H1 (cell line): ENCODE results near the gene MRI1. TPM values are rescaled to one million over a fixed set of nuclear protein-coding genes. Genes with fewer than 3 reads are reported as not detected.

ENCODE experiments used
- CTCF ChIA-PET: fragments of 300-600 bp; sonication (Branson Sonifier 250); formaldehyde crosslinking; loops from one replicate; lab custom pipeline; 2021; ENCODE audit not compliant: partially characterized antibody; lab: Charles Lee
- POLR2A ChIA-PET: fragments of 300-600 bp; sonication (Branson Sonifier 250); formaldehyde crosslinking; loops from one replicate; lab custom pipeline; 2021; ENCODE audit warnings: inconsistent platforms; ENCODE audit not compliant: partially characterized antibody; lab: Charles Lee
- DNase-seq, 2 experiments: peaks; one replicate each; pipeline versions ENCODE4 v3.0.0 to v3.0.0-alpha.2; 2010 to 2022; ENCODE audit warnings: low spot score in 2 of 2, low read depth in 1 of 2, mixed read lengths in 1 of 2
- FAIRE-seq: peaks from 2 replicates; lab custom pipeline; 2011; peaks lifted over from hg19 to GRCh38; lab: Jason Lieb, UNC
- H2AFZ ChIP-seq: 2 replicates; pipeline ENCODE4 v1.8.1; 2012; ENCODE audit warnings: low read length, inconsistent platforms
- H2AK5ac ChIP-seq: 2 replicates; pipeline ENCODE4 v1.6.1; 2013; ENCODE audit warnings: low read depth, low read length
- H2BK120ac ChIP-seq: replicated peaks from 2 replicates; pipeline ENCODE3; 2013; ENCODE audit warnings: low read depth, low read length, inconsistent platforms
- H2BK12ac ChIP-seq: 2 replicates; pipeline ENCODE4 v1.6.1; 2013; ENCODE audit warnings: low read depth, low read length
- H2BK15ac ChIP-seq: 2 replicates; pipeline ENCODE4 v1.6.1; 2013; ENCODE audit warnings: low read length
- H2BK20ac ChIP-seq: 2 replicates; pipeline ENCODE4 v1.6.1; 2013; ENCODE audit warnings: low read length
- H2BK5ac ChIP-seq: 2 replicates; pipeline ENCODE4 v1.6.1; 2013; ENCODE audit warnings: low read depth, low read length
- H3K14ac ChIP-seq: 2 replicates; pipeline ENCODE4 v1.6.1; 2013; ENCODE audit warnings: inconsistent platforms; ENCODE audit not compliant: insufficient read length
- H3K18ac ChIP-seq: 2 replicates; pipeline ENCODE4 v1.6.1; 2013; ENCODE audit warnings: low read length; ENCODE audit errors: extremely low read depth
- H3K23ac ChIP-seq: 2 replicates; pipeline ENCODE4 v1.6.1; 2013; ENCODE audit warnings: inconsistent platforms; ENCODE audit not compliant: insufficient read length
- H3K23me2 ChIP-seq: 2 replicates; pipeline ENCODE4 v1.6.1; 2013; ENCODE audit warnings: low read depth, low read length
- H3K27ac ChIP-seq: 2 replicates; pipeline ENCODE4 v1.6.1; 2011; ENCODE audit warnings: low read depth, low read length, inconsistent platforms
- H3K27me3 ChIP-seq, 4 experiments: replicated peaks in 1 of 4; 1 replicate in 1 of 4; 2 replicates in 3 of 4; pipeline versions ENCODE4 v1.6.1 to v1.8.1; 2011 to 2013; ENCODE audit warnings: low read length in 3 of 4, mild to moderate bottlenecking in 3 of 4, inconsistent platforms in 2 of 4, mixed read lengths in 2 of 4, moderate library complexity in 1 of 4; ENCODE audit not compliant: control insufficient read depth in 3 of 4, insufficient read depth in 3 of 4; ENCODE audit errors: extremely low read depth in 1 of 4
- H3K36me3 ChIP-seq, 4 experiments: 2 replicates each; pipeline versions ENCODE4 v1.6.1 to v1.8.1; 2011 to 2013; ENCODE audit warnings: mild to moderate bottlenecking in 4 of 4, low read length in 3 of 4, moderate library complexity in 2 of 4, control low read depth in 1 of 4, inconsistent platforms in 1 of 4; ENCODE audit not compliant: insufficient read depth in 4 of 4, control insufficient read depth in 2 of 4
- H3K4ac ChIP-seq: replicated peaks from 2 replicates; pipeline ENCODE3; 2013; ENCODE audit warnings: low read length, low read depth, mixed read lengths, inconsistent platforms; ENCODE audit not compliant: insufficient read length
- H3K4me1 ChIP-seq, 4 experiments: replicated peaks in 1 of 4; 1 replicate in 1 of 4; 2 replicates in 3 of 4; pipeline versions ENCODE4 v1.6.1 to v1.8.1; 2011 to 2013; ENCODE audit warnings: low read length in 3 of 4, inconsistent platforms in 2 of 4, mixed read lengths in 1 of 4; ENCODE audit not compliant: insufficient read depth in 4 of 4, control insufficient read depth in 3 of 4
- H3K4me2 ChIP-seq, 2 experiments: 2 replicates each; pipeline versions ENCODE4 v1.6.1 to v1.8.1; 2011 to 2013; ENCODE audit warnings: low read depth in 2 of 2, low read length in 2 of 2, control low read depth in 1 of 2, inconsistent platforms in 1 of 2, mild to moderate bottlenecking in 1 of 2; ENCODE audit not compliant: insufficient read depth in 1 of 2
- H3K4me3 ChIP-seq, 4 experiments: fragments of 200-600, 300-600 bp in 1 of 4; sonication (generic), shearing (Covaris generic), sonication (Bioruptor Twin) in 1 of 4; 2 replicates each; pipeline versions ENCODE4 v1.5.1 to v1.8.1; 2011 to 2016; ENCODE audit warnings: low read length in 4 of 4, low read depth in 3 of 4, control low read depth in 2 of 4, inconsistent platforms in 2 of 4, mild to moderate bottlenecking in 2 of 4, mixed read lengths in 1 of 4, moderate library complexity in 1 of 4; ENCODE audit not compliant: insufficient read depth in 2 of 4; ENCODE audit errors: extremely low read depth in 1 of 4
- H3K56ac ChIP-seq: replicated peaks from 2 replicates; pipeline ENCODE3; 2013; ENCODE audit warnings: low read depth, mild to moderate bottlenecking, mixed read lengths, low read length, inconsistent platforms; ENCODE audit not compliant: insufficient read length
- H3K79me1 ChIP-seq: 2 replicates; pipeline ENCODE4 v1.6.1; 2013; ENCODE audit warnings: low read depth, low read length, control low read depth
- H3K79me2 ChIP-seq, 2 experiments: 2 replicates each; pipeline versions ENCODE4 v1.6.1 to v1.8.1; 2012 to 2013; ENCODE audit warnings: low read length in 2 of 2, mild to moderate bottlenecking in 2 of 2, inconsistent platforms in 1 of 2; ENCODE audit not compliant: insufficient read depth in 2 of 2, control insufficient read depth in 1 of 2
- H3K9ac ChIP-seq, 4 experiments: replicated peaks in 1 of 4; 1 replicate in 1 of 4; 2 replicates in 3 of 4; pipeline versions ENCODE4 v1.6.1 to v1.8.1; 2011 to 2013; ENCODE audit warnings: low read depth in 3 of 4, low read length in 3 of 4, control low read depth in 2 of 4, mild to moderate bottlenecking in 2 of 4, moderate library complexity in 2 of 4, inconsistent platforms in 1 of 4; ENCODE audit errors: extremely low read depth in 1 of 4
- H3K9me3 ChIP-seq, 2 experiments: 2 replicates each; pipeline versions ENCODE4 v1.6.1 to v1.8.1; 2012 to 2013; ENCODE audit warnings: mild to moderate bottlenecking in 2 of 2, moderate library complexity in 2 of 2, control low read depth in 1 of 2, inconsistent platforms in 1 of 2, low read depth in 1 of 2, low read length in 1 of 2, mixed read lengths in 1 of 2; ENCODE audit not compliant: insufficient read depth in 2 of 2
- H4K20me1 ChIP-seq, 2 experiments: replicated peaks in 1 of 2; 2 replicates each; pipeline versions ENCODE3 to v1.8.1; 2011 to 2013; ENCODE audit warnings: inconsistent platforms in 2 of 2, low read length in 2 of 2, mild to moderate bottlenecking in 1 of 2; ENCODE audit not compliant: insufficient read depth in 2 of 2, control insufficient read depth in 1 of 2
- H4K5ac ChIP-seq: 2 replicates; pipeline ENCODE4 v1.6.1; 2013; ENCODE audit warnings: low read length, low read depth, mixed read lengths, inconsistent platforms; ENCODE audit not compliant: insufficient read length
- H4K8ac ChIP-seq: 2 replicates; pipeline ENCODE4 v1.8.0; 2013; ENCODE audit warnings: mild to moderate bottlenecking, moderate library complexity, low read length, inconsistent platforms; ENCODE audit not compliant: insufficient read depth; ENCODE audit errors: extremely low read depth
- H4K91ac ChIP-seq: replicated peaks from 2 replicates; pipeline ENCODE3; 2013; ENCODE audit warnings: low read length, mixed read lengths, inconsistent platforms; ENCODE audit not compliant: insufficient read length
- BCL11A ChIP-seq, 2 experiments: IDR thresholded peaks; one replicate each; pipeline ENCODE4 v1.6.1; 2011; ENCODE audit warnings: low read depth in 2 of 2, low read length in 2 of 2, mild to moderate bottlenecking in 2 of 2
- BRCA1 ChIP-seq: IDR thresholded peaks from 2 replicates; pipeline ENCODE4 v1.6.1; 2012; ENCODE audit warnings: low read depth, low read length, improper control_type of control experiment
- CEBPB ChIP-seq: IDR thresholded peaks from 2 replicates; pipeline ENCODE4 v1.6.1; 2012; ENCODE audit warnings: low read depth, low read length
- CREB1 ChIP-seq: IDR thresholded peaks from 2 replicates; pipeline ENCODE4 v1.6.1; 2012; ENCODE audit warnings: inconsistent platforms
- EGR1 ChIP-seq: IDR thresholded peaks from 2 replicates; pipeline ENCODE4 v1.6.1; 2011; ENCODE audit warnings: low read depth, low read length, borderline replicate concordance
- NANOG ChIP-seq: IDR thresholded peaks from 2 replicates; pipeline ENCODE4 v1.6.1; 2011; ENCODE audit warnings: low read length, low read depth, mild to moderate bottlenecking, inconsistent platforms; ENCODE audit not compliant: insufficient read depth, poor library complexity, severe bottlenecking
- PHF8 ChIP-seq: fragments of 200-600 bp; sonication (generic); conservative IDR thresholded peaks from 2 replicates; pipeline ENCODE4 v1.7.1; 2012; ENCODE audit warnings: low read depth, mild to moderate bottlenecking, inconsistent platforms, low read length, moderate library complexity
- RBBP5 ChIP-seq: IDR thresholded peaks from 2 replicates; pipeline ENCODE4 v1.7.1; 2012; ENCODE audit warnings: low read depth, mild to moderate bottlenecking, inconsistent platforms, low read length, moderate library complexity, borderline replicate concordance
- SIRT6 ChIP-seq: IDR thresholded peaks from one replicate; pipeline ENCODE4 v1.7.1; 2012; ENCODE audit warnings: low read length, inconsistent platforms
- YY1 ChIP-seq: IDR thresholded peaks from 2 replicates; pipeline ENCODE4 v1.6.1; 2011; ENCODE audit warnings: low read depth, mild to moderate bottlenecking, low read length
- WGBS, 2 experiments: shearing (Covaris generic) in 1 of 2; methylation state at CpG; one replicate each; pipeline versions ENCODE4 v1.1.6 to v1.1.7; 2013 to 2015; ENCODE audit warnings: low lambda C conversion rate in 2 of 2, mixed read lengths in 2 of 2, inconsistent platforms in 1 of 2, low coverage in 1 of 2, missing lambda C conversion rate in 1 of 2; ENCODE audit not compliant: insufficient replicate concordance in 2 of 2, insufficient coverage in 1 of 2, insufficient read length in 1 of 2; ENCODE audit errors: extremely low coverage in 1 of 2, missing lambda C conversion rate in 1 of 2; 5-methylcytosine and 5-hydroxymethylcytosine counted together
- polyA plus RNA-seq, 7 experiments: library from polyadenylated mRNA; depleted of rRNA in 3 of 7; stranded (reverse) in 5 of 7; unstranded in 2 of 7; fragments of >200 nt in 5 of 7; fragments of 200-250 nt in 2 of 7; gene quantifications; 1 replicate in 5 of 7; 2 replicates in 1 of 7; 4 replicates in 1 of 7; pipeline versions ENCODE4 v1.2.1 to v1.2.3, GENCODE V29; 2011 to 2013; ENCODE audit warnings: missing spikeins in 2 of 7, mixed read lengths in 2 of 7
- total RNA-seq: library from RNA; stranded (reverse); fragmentation: NEBNext Ultra II Directional; extraction: Animal tissue kit (Norgen Biotek cat#: 25700); gene quantifications from 2 replicates; pipeline ENCODE4 v1.2.1, GENCODE V29; 2021
- TF ChIP-seq, protein P1 (sequence below), 3 experiments: IDR thresholded peaks; 1 replicate in 2 of 3; 2 replicates in 1 of 3; pipeline versions ENCODE4 v1.5.1 to v1.6.1; 2011; ENCODE audit warnings: low read length in 3 of 3, mild to moderate bottlenecking in 3 of 3, inconsistent platforms in 2 of 3, low read depth in 1 of 3, moderate library complexity in 1 of 3; ENCODE audit not compliant: insufficient read depth in 1 of 3; ENCODE audit errors: control extremely low read depth in 1 of 3

The MRI1 gene
- total and polyA plus RNA-seq, 2 of the 8 experiments (the other 6 are each of a cell fraction or from before 2014, with no cell fraction given): 24.5 to 29.5 TPM

DNA sequence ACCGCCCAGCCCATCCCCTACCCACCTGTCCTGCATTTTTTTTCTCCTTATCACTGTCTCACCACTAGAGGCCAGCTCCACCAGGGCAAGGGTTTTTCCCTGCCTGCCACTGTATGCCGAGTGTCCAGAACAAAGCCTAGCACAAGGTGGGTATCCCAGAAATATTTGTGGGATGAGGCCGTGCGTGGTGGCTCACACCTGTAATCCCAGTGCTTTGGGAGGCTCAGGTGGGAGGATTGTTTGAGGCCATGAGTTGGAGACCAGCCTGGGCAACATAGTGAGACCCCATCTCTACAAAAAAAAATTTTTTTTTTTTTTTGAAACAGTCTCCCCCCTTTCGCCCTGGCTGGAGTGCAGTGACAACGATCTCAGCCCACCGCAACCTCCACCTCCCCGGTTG lies 2.9 kb upstream of the MRI1 start:
- CTCF ChIA-PET: interaction anchor here (0.6 to 1.5 kb wide), 2 partner anchors 28 to 102 kb away, joined by 3 to 4 read pairs; no protein-coding TSS in a partner anchor
- H4K20me1 ChIP-seq: peaks cover 0 to 2% of the 10 kb centered on the region in 2 experiments
- no peak overlapping the region for H2BK15ac ChIP-seq
- H2BK20ac ChIP-seq: no peak overlapping the region
- H3K4me3 ChIP-seq: no peak overlapping the region
- no peak overlapping the region for H4K5ac ChIP-seq
- DNase-seq (no peak), FAIRE-seq (no peak)
- no peak overlapping the region for H3K23ac ChIP-seq
- H2BK12ac ChIP-seq: no peak overlapping the region
- H3K27me3 ChIP-seq: no peaks in the 10 kb centered on the region; a peak in 1 of 7 replicates
- no peaks in the 10 kb centered on the region for H3K9me3 ChIP-seq
- H2AFZ ChIP-seq: no peak overlapping the region
- 91% methylated on average over 8 of the region's 8 CpGs; no CpG with 5 or more reads in 1 of the 2 experiments for WGBS, 2 experiments
- no peak overlapping the region for H4K8ac ChIP-seq
- H3K56ac ChIP-seq: no peak overlapping the region
- no peak overlapping the region for H2BK120ac ChIP-seq
- H2BK5ac ChIP-seq: no peak overlapping the region
- H3K36me3 ChIP-seq: peaks cover 0 to 47% (median 10%) of the 10 kb centered on the region in 4 experiments; a peak in 6 of 8 replicates
- H3K79me1 ChIP-seq: no peaks in the 10 kb centered on the region
- H3K79me2 ChIP-seq: no peaks in the 10 kb centered on the region
- no peak overlapping the region for H3K4me2 ChIP-seq
- no peak overlapping the region for H3K4ac ChIP-seq
- H3K14ac ChIP-seq: no peak overlapping the region
- H3K18ac ChIP-seq: no peak overlapping the region
- peaks cover 7% of the 10 kb centered on the region; the same call in 1 of the 2 replicates for H3K23me2 ChIP-seq
- no peak overlapping the region for H2AK5ac ChIP-seq
- H3K27ac ChIP-seq: no peak overlapping the region
- no peak overlapping the region for H4K91ac ChIP-seq
- peaks cover 0 to 9% (median 2%) of the 10 kb centered on the region in 4 experiments; a peak in 3 of 7 replicates for H3K4me1 ChIP-seq
- no peak overlapping the region for H3K9ac ChIP-seq
- POLR2A ChIA-PET: interaction anchor here (0.9 to 6.7 kb wide), 4 partner anchors 10 to 15 kb away, joined by 3 to 39 read pairs (median 6); partner anchors contain the start of gene C19orf53
- TF ChIP-seq YY1: no peak
- no peak for TF ChIP-seq EGR1
- TF ChIP-seq, protein P1, sequence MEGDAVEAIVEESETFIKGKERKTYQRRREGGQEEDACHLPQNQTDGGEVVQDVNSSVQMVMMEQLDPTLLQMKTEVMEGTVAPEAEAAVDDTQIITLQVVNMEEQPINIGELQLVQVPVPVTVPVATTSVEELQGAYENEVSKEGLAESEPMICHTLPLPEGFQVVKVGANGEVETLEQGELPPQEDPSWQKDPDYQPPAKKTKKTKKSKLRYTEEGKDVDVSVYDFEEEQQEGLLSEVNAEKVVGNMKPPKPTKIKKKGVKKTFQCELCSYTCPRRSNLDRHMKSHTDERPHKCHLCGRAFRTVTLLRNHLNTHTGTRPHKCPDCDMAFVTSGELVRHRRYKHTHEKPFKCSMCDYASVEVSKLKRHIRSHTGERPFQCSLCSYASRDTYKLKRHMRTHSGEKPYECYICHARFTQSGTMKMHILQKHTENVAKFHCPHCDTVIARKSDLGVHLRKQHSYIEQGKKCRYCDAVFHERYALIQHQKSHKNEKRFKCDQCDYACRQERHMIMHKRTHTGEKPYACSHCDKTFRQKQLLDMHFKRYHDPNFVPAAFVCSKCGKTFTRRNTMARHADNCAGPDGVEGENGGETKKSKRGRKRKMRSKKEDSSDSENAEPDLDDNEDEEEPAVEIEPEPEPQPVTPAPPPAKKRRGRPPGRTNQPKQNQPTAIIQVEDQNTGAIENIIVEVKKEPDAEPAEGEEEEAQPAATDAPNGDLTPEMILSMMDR (IDR thresholded peaks at IDR 0.05; ENCODE audit: control extremely low read depth in 1 of 3, insufficient read depth in 1 of 3, low read depth in 1 of 3, low read length in 3 of 3): no peak
- TF ChIP-seq PHF8: no peak
- TF ChIP-seq SIRT6: no peak
- TF ChIP-seq BCL11A (IDR thresholded peaks at IDR 0.05; ENCODE audit: low read depth in 2 of 2, low read length in 2 of 2): no peak
- TF ChIP-seq BRCA1: no peak
- TF ChIP-seq RBBP5: no peak
- TF ChIP-seq CREB1: no peak
- TF ChIP-seq NANOG: no peak
- TF ChIP-seq CEBPB: no peak
